Psoas muscle (tissue), 8 donors: Measurements from ENCODE around the gene DNAH11. TPM values are rescaled to one million over a fixed set of nuclear protein-coding genes. Genes with fewer than 3 reads are reported as not detected.

Source experiments
- ATAC-seq, 4 donors: fragments of 200-7000 bp; cut with Tn5 transposase; one replicate each; pipeline ENCODE4 v1.9.1; 2020; ENCODE audit warnings: moderate library complexity in 3 of 4, mild to moderate bottlenecking in 2 of 4
- DNase-seq, 2 donors: peaks; one replicate each; pipeline ENCODE4 v3.0.0-alpha.2; 2020
- H3K27ac ChIP-seq: fragments of 200-600 bp; one replicate; pipeline ENCODE4 v1.8.0; 2022
- H3K27me3 ChIP-seq, 3 donors: fragments of 200-600 bp in 1 of 3; one replicate each; pipeline versions ENCODE4 v1.6.1 to v1.8.0; 2013 to 2022; ENCODE audit warnings: low read length in 2 of 3, mild to moderate bottlenecking in 2 of 3, moderate library complexity in 1 of 3; ENCODE audit not compliant: insufficient read depth in 3 of 3
- H3K36me3 ChIP-seq, 2 donors: fragments of 200-600 bp in 1 of 2; one replicate each; pipeline versions ENCODE4 v1.6.1 to v1.8.0; 2013 to 2022; ENCODE audit warnings: low read depth in 1 of 2, mild to moderate bottlenecking in 1 of 2, moderate library complexity in 1 of 2; ENCODE audit not compliant: insufficient read depth in 1 of 2
- H3K4me1 ChIP-seq: fragments of 200-600 bp; one replicate; pipeline ENCODE4 v1.8.0; 2022
- H3K4me3 ChIP-seq: fragments of 200-600 bp; one replicate; pipeline ENCODE4 v1.8.0; 2022; ENCODE audit warnings: mild to moderate bottlenecking
- H3K9me3 ChIP-seq: fragments of 200-600 bp; one replicate; pipeline ENCODE4 v1.8.0; 2022
- CTCF ChIP-seq: fragments of 200-600 bp; IDR thresholded peaks from one replicate; pipeline ENCODE4 v1.8.0; 2022; ENCODE audit warnings: antibody characterized with exemption
- WGBS, 3 donors: extraction: QIAGEN DNeasy Blood & Tissue Kit; methylation state at CpG; one replicate each; pipeline versions ENCODE4 v1.1.6 to v1.1.7; 2013; 5-methylcytosine and 5-hydroxymethylcytosine counted together
- intact Hi-C, 2 donors: fragments of 100-400 bp; cut with DNase I; formaldehyde crosslinking; loops; one replicate each; pipeline versions ENCODE4 v1.11.0 to v1.14.2; 2022
- polyA plus RNA-seq, 3 donors: library from polyadenylated mRNA; stranded (reverse); fragments of 200-250 nt; gene quantifications; one replicate each; pipeline ENCODE4 v1.2.3, GENCODE V29; 2013
- total RNA-seq, 4 donors: library from RNA; stranded (reverse); fragmentation: NEBNext Ultra II Directional in 2 of 4; extraction: Animal tissue kit (Norgen Biotek cat#: 25700) in 2 of 4; gene quantifications; one replicate each; pipeline versions ENCODE4 v1.2.1 to v1.2.4, GENCODE V29; 2021 to 2023
- donor health status: healthy with polysubstance abuse.
- donor health status: DM: no; HTN: no; CAD: no; lungs with moderate emphysema.
- donor health status: Bipolar disorder and iron deficiency.
- donor health status: healthy.
- donor health status: DM: yes; HTN: yes; CAD: no.
- donor health status: DM: no; HTN: no; CAD: no.
- donor health status: DM: no; HTN: no; CAD: no.
- donor health status: DM: yes; HTN: yes; CAD: no.

Gene DNAH11
- total and polyA plus RNA-seq, 7 donors = 0.01 to 0.93 (median 0.28) TPM

GRCh38 chr7:21939136-21939857 is 396.5 kb downstream of the DNAH11 start:
- ATAC-seq (no peak), DNase-seq (no peak)
- Histone ChIP-seq H3K27me3 (no peaks in the 10 kb centered on the region), H3K4me3 (no peak overlapping the region), H3K4me1 (peaks cover 6% of the 10 kb centered on the region), H3K27ac (no peak overlapping the region), H3K36me3 (no peaks in the 10 kb centered on the region), H3K9me3 (no peaks in the 10 kb centered on the region)
- intact Hi-C loops = no loop called here
- no peak for TF ChIP-seq CTCF
- 8 to 23% (median 20%) methylated on average over 4 of the region's 4 CpGs for WGBS, 3 donors

- Histone ChIP-seq H3K27me3 (no peaks in the 10 kb centered on the region), H3K4me3 (no peak overlapping the region), H3K27ac (no peak overlapping the region), H3K9me3 (no peaks in the 10 kb centered on the region), H3K36me3 (no peaks in the 10 kb centered on the region), H3K4me1 (peaks cover 6% of the 10 kb centered on the region)
- no peak for ATAC-seq
- DNase-seq = no peak
- intact Hi-C loops = no loop called here
- 43 to 71% (median 45%) methylated on average over 3 of the region's 3 CpGs for WGBS, 3 donors
- TF ChIP-seq CTCF = no peak
Observed at GRCh38 chr7:21939858-21940372, 397.1 kb downstream of the DNAH11 start.

- Histone ChIP-seq H3K4me1 (peaks cover 6% of the 10 kb centered on the region), H3K27ac (no peak overlapping the region)
- ATAC-seq = no peak
Observed at GRCh38 chr7:21941611-21942141, 398.8 kb downstream of the DNAH11 start.

GRCh38 chr7:21942955-21943354 is 400.1 kb downstream of the DNAH11 start:
- ATAC-seq (no peak), DNase-seq (no peak)
- Histone ChIP-seq H3K27me3 (no peaks in the 10 kb centered on the region), H3K4me3 (no peak overlapping the region), H3K4me1 (peaks cover 6% of the 10 kb centered on the region), H3K27ac (no peak overlapping the region), H3K36me3 (no peaks in the 10 kb centered on the region), H3K9me3 (no peaks in the 10 kb centered on the region)
- intact Hi-C loops = no loop called here
- 82 to 87% (median 87%) methylated on average over 6 of the region's 6 CpGs for WGBS, 3 donors
- TF ChIP-seq CTCF = no peak

More at GRCh38 chr7:21941611-21942141, 398.8 kb downstream of the DNAH11 start:
- Histone ChIP-seq H3K9me3 (no peaks in the 10 kb centered on the region), H3K27me3 (no peaks in the 10 kb centered on the region), H3K4me3 (no peak overlapping the region), H3K36me3 (no peaks in the 10 kb centered on the region)
- WGBS, 3 donors = 63 to 74% (median 66%) methylated on average over 3 of the region's 3 CpGs
- intact Hi-C loops = no loop called here
- no peak for TF ChIP-seq CTCF
- DNase-seq = no peak
